22Rv1 (cell line): ENCODE results near the gene UBL7.

Experiments used
- H3K27ac ChIP-seq: fragments of 450-650 bp; 2 replicates; pipeline ENCODE4 v1.5.1; 2017
- CTCF ChIP-seq: fragments of 450-650 bp; IDR thresholded peaks from 2 replicates; pipeline ENCODE4 v1.5.1; 2017; ENCODE audit warnings: mild to moderate bottlenecking
- ZFX ChIP-seq: fragments of 450-650 bp; IDR thresholded peaks from 2 replicates; pipeline ENCODE4 v1.6.1; 2017; ENCODE audit warnings: antibody characterized with exemption, borderline replicate concordance

UBL7 gene

GRCh38 chr15:74414603-74415338 is 46.2 kb downstream of the UBL7 start:
- no peak overlapping the region for H3K27ac ChIP-seq
- TF ChIP-seq ZFX (no peak), CTCF (no peak)

- TF ChIP-seq CTCF (no peak), ZFX (no peak)
- no peak overlapping the region for H3K27ac ChIP-seq
Observed at GRCh38 chr15:74414081-74414580, 46.8 kb downstream of the UBL7 start.

- no peak for TF ChIP-seq ZFX
- no peak for TF ChIP-seq CTCF
- H3K27ac ChIP-seq: no peak overlapping the region
Observed at GRCh38 chr15:74413350-74414080, 47.4 kb downstream of the UBL7 start.

GRCh38 chr15:74412159-74412558 is 48.8 kb downstream of the UBL7 start:
- TF ChIP-seq CTCF (no peak), ZFX (no peak)
- H3K27ac ChIP-seq: no peak overlapping the region

GRCh38 chr15:74411686-74412085 is 49.3 kb downstream of the UBL7 start:
- TF ChIP-seq CTCF (no peak), ZFX (no peak)

GRCh38 chr15:74410502-74410901 is 50.5 kb downstream of the UBL7 start:
- TF ChIP-seq CTCF (no peak), ZFX (no peak)
- no peak overlapping the region for H3K27ac ChIP-seq

More at GRCh38 chr15:74411686-74412085, 49.3 kb downstream of the UBL7 start:
- H3K27ac ChIP-seq: no peak overlapping the region

- TF ChIP-seq ZFX (no peak), CTCF (no peak)
Observed at GRCh38 chr15:74409225-74409624, 51.7 kb downstream of the UBL7 start.

More at GRCh38 chr15:74409225-74409624, 51.7 kb downstream of the UBL7 start:
- H3K27ac ChIP-seq: no peak overlapping the region
